HG02759 (cell line): ENCODE results near the gene ATXN10.
"Not testable (repeated sequence)": the region's sequence is repeated elsewhere in the genome, so short reads cannot be mapped to it uniquely, and the experiment has no call there.

ENCODE experiments used
- ATAC-seq: cut with Tn5 transposase; IDR thresholded peaks from one replicate; pipeline ENCODE4 v1.9.1; 2021; ENCODE audit warnings: mild to moderate bottlenecking, moderate library complexity; ENCODE audit not compliant: unreplicated experiment

ATXN10 gene

DNA sequence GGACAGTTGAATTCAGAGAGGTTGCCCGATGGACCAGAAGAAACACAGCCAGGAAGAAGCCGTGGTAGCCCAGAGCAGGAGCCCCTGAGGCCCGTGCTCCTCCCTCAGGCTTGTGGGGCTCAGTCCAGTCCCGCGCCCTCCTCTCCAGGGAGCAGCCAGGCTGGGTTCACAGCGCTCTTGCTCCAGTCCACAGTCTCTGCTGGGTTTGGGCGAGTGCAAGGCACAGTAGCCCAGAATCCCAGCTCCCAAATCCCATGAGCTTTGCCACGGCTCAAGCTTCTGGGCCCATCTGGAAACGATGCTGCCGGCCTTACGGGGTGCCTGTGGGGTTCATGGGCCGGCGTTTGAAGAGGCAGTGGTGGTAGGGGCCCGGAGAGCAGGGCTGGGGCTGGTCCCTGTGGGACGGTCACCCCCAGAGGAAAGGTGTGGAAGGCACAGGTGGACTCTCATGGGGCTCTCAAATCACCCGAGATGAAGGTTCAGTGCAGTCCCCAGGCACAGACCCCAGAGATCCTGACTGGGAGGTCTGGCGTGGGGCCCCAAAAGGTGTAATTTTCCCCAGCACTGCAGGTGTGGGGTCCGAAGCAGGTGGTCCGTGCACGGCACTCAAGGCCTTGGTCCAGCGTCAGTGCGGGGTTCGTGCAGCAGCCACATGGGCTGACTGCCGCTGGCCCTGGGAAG is 30.6 kb upstream of the ATXN10 start:
- no peak for ATAC-seq

DNA sequence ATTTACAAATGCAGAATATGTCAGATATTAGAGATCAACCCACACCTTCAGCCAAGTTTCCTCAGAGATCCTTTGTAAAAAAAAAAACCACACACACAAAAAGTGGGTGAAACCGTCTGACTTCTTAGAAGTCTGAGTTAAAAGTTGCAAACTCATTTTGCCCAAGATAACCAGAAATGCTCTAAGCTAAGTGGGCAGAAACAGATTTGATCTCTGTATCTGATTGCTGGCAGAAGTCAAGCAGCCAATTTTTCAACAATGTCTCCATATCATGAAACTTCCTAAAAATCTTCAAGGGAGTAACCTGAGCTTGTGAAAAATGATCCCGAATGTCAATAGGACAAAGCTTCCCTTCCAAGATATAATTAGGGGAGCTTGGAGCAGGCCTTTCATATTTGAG is 28.6 kb upstream of the ATXN10 start:
- no peak for ATAC-seq

DNA sequence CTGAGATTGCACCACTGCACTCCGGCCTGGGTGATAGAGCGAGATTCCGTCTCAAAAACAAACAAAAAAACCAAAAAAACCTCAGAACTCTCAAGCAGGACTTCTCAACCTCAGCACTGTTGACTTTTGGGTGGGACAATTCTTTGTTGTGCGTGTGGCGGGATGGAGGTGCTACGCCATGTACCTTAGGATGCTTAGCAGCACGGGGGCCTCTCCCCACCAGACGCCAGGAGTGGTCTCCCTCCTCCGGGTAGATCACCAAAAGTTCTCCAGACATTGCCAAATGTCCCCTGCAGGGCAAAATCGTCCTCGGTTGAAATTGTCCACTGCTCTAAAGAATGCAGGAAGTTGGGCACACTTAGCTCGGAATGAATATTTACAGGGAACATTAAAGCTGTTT is 26.9 kb upstream of the ATXN10 start:
- ATAC-seq = no peak

DNA sequence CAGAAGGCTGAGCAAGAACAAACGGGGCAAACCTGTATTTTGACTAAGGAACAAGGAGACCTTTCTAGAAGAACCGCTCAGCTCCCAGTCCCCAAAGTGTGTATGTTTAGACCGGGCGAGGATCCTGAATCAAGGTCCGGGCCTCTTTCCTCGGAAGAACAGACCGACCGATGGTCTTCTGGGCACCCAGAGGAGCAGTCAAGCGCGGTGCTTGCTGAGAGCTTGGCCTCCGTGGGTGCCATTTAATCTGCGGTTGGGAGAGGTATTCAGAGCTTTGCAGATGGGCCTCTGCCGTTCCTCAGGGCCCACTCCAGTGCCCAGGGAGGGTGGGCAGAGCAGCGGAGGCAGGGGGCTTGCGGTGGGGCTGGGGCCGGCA is 26.5 kb upstream of the ATXN10 start:
- no peak for ATAC-seq

DNA sequence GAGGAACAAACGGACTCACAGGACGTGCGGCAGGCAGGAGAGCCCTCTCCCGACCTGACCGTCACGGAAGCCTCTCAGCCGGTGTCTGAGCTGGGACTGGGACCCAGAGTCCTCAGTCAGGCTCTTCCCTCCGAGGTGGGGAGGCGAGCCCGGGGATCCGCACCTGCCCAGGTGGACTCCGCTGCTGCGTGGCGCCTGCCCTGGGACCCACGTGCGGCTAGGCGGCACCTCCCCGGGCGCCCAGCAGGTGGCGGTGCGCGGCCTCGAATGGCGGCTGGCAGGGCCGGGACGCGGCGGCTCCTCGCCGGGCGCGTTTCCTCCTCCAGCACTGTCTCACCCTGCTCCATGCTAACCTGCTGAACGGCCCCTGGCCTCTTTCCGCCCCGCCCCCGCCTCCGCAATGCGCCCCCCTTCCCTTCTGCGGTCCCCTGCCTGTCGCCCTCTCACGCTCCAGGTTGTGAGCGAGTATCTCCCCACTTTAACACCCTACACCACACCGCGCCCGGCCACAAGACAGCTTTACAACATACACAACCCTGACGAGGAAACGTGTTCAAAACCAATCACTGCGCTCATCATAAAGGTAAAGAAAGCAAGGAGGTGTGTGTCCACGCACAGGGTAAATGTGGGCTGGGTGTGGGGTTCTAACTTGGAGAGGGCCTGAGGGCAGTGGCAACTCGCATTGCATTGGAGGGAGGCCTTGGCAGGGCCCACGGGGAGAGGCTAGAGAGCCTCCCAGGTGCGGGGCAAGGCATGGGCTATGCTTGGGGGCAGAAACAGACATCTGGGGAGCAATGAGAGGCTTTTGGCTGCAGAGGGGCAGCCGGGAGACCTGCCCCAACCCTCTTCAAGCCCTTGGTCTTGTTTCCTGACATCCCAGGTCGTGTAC is 25.9 kb upstream of the ATXN10 start:
- peak; percentile 62 for ATAC-seq

DNA sequence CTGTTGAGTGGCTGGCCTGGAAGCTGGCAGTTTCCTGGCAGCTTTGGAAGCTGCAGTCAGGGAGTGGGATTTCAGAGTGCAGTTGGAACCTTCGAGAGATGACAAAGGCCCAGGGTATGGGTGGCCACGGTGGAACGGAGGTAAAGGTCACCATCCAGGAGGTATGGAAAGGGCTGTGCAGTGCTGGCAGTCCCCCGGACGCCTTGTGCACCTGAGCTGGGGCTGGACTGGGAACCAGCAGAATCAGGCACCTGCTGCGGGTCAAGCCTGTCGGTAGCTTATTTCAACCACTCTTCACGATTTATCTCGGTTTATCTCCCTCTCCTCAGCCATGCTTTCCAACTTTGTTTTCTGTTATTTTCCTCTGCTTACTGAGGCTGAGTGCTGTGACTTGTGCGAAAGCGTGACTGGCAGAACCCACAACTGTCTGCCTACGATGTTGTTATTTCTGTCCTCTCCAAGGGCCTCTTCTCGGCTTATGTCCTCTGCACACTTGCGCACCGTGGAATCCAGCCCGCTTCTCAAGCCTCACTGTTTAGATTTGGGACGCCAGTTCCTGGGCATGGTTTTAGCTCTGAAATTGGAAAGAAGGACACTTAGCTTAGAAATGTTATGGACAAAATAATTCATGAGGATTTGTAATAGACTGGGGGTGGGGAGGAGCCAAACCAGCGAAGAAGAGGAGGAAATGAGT is 24.0 kb upstream of the ATXN10 start:
- no peak for ATAC-seq

DNA sequence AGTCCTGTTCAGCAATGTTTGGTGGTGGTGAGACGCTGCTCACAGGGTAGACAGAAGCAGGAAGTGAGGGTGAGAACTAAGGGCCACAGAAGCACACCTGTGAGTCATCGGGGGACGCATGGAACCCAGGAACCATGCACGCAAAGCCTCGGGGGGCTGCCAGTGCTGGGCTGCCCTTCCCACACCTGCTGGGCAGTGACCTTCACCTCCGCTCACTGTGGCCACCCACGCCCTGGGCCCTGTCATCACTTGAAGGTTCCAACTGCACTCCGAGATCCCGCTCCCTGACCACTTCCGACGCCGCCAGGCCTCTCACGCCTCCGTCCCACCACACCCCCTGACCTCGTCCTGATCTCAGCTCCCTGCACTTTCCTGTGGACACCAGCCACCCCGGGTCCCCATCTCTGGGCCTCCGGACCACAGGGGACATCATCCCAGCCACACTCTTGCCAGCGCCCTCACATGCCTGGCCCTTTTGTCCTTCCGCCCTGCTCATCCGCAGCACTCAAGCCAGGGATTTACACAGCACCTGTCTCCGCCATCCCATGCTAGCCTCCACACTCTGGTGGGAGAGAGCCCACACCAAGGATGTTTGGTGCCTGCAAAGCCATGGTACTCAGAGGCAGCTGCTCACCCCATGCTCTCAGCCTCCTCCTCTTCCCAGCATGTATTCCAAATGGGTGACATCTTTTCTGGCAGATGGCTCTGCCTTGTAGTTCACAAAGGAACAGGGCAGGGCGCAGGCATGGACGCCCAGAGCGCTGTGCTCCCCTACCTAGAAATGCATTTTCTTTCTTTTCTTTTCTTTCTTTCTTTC is 23.1 kb upstream of the ATXN10 start:
- ATAC-seq = no peak

DNA sequence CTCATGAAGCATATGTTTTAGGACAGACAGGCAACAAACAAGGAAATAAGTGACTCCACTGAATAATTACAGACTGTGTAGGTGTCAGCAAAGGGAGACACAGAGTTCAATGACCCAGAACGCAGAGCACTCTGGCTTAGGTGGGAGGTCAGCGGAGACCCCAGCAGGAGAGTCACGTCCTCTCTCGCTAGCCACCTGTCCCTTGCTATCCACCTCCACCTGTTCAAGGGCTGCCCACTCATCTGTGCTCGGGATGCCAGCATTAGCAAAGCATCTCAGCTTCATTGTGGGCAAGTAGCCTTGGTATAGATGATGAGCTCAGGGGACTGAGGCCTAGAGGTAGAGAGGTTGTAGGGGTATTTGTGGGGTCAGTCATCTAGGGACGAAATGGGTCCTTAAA is 21.8 kb upstream of the ATXN10 start:
- no peak for ATAC-seq

DNA sequence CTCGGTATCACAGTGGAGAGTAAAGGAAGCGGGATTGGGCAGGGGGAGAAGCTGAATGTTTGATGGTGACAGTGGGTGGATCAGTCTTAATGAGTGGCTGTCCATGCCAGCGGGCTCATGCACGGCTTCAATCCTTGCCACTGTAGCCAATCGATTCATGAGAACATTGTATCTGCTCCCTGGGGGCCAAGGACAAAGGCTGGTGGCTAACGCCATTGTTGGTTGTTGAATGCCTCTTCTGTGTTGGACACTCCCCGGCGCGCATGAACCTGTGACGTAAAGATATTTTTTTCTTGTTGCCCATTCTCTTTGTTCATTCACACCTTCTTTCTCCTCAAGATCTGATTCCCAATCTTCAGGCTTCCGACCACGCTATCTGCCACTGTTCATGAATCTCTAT is 20.9 kb upstream of the ATXN10 start:
- no peak for ATAC-seq

DNA sequence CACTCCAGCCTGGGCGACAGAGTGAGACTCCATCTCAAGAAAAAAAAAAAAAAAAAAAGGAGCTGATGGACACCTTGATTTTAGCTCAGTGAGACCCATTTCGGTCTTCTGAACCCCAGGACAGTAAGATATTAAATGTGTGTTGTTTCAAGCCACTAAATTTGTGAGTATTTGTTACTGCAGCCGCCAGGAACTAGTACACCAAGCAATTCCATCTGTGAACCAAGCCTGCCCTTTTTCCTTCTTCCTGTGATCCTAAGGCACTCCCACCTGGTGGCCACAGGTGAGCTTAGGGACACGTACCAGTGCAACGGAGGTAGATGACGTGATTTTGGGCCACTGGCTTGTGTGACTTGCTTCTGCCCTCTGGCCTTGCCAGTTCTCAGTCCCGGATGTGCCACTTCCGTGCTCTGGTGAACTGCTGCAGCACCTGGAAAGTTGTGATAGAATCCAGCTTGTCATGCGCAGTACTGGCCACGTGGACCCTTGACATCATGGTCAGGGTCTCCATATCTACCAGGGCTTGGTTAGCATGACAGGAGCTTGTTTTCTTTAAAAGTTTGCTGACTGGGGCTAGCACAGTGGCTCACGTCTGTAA is 19.6 kb upstream of the ATXN10 start:
- no peak for ATAC-seq

DNA sequence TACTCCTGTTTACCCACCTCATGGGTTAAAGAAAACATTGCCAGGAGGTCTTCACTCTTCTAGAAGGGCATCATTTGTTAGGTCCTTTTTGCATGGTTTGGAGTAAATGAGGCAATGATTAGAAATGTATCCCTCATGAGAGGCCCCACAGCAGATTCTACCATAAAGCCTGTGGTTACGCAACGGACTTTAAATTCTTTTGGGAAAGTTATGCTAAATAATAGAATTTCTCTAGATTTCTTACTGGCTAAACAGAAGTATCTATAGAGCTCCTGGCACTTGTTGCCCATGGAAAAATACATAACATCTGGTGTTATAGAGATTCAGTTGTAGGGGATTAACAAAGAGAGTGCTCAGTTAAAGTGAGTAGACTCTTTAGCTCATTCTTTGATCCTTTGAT is 15.1 kb upstream of the ATXN10 start:
- ATAC-seq = no peak

DNA sequence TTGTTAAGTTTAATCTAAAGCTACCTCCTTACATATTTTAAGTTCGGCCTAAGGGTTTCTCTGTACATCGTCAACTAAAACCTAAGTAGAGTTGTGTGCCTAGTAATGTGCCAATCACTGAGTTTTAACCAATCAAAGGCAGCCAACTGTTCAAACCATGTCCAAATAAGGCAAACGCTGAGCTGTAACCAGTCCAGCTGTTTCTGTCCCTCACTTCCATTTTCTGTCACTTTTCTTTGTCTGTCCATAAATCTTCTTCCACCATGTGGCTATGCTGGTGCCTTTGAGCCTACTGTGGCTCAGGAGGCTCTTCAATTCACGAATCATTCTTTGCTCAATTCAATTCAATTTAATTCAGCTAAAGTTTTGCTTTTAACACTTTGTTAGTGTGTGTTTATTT is 13.9 kb upstream of the ATXN10 start:
- ATAC-seq = no peak

DNA sequence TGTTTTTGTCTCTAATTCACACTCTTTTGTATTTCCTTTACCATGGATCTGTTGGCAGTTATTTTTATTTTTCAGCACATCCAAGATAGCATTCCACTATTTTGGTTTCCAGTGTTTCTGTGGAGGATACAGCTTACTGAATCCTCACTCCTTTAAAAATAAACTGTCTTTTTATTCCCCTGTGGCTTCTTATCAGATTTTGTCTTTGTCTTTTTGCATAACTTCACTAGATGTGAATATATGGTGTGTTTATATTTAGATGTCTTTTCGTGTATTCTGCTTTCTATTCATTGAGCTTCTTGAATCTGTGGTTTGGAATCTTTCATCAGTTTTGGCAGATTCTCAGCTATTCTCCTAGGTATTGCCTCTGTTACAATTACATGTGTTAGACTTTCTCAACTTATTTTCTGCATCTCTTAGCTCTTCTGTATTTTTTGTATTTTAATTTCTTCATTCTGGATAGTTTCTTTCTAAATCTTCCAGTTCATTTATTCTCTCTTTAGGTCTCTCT is 7.4 kb upstream of the ATXN10 start:
- ATAC-seq = no peak

DNA sequence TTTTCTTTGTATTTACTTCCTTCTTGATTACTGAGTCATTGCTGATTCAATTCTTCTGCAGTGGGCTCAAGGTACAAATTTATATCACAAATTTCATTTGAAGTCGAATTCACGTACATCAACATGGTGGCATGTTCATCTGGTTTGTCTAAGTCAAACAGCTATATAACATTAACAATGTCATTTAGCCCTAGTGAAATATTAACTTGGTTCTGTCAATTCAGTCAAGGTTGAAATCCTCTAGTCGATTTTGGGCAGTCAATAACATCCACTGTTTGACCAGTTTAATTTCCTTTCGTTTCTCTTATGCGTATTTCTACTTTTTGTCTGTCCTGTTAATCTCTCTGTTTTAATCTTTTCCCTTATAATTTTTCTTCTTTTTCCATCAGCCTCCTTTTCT is 4.1 kb upstream of the ATXN10 start:
- ATAC-seq = no peak

DNA sequence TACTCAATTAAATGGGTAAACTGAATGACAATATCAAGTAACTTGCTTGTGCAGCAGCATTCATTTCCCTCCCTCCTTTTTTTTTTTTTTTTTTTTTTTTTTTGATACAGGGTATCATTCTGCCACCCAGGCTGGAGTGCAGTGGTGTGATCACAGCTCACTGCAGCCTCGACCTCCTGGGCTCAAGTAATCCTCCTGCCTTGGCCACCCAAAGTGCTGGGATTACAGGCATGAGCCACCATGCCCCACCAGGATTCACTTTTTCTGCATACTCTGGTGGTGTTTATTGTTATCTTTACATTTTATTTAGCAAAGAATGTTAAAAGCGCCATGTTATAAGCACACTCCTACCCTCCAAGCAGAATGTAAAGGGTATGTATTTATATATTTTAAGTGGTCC is 1.3 kb upstream of the ATXN10 start:
- not testable (repeated sequence) for ATAC-seq

DNA sequence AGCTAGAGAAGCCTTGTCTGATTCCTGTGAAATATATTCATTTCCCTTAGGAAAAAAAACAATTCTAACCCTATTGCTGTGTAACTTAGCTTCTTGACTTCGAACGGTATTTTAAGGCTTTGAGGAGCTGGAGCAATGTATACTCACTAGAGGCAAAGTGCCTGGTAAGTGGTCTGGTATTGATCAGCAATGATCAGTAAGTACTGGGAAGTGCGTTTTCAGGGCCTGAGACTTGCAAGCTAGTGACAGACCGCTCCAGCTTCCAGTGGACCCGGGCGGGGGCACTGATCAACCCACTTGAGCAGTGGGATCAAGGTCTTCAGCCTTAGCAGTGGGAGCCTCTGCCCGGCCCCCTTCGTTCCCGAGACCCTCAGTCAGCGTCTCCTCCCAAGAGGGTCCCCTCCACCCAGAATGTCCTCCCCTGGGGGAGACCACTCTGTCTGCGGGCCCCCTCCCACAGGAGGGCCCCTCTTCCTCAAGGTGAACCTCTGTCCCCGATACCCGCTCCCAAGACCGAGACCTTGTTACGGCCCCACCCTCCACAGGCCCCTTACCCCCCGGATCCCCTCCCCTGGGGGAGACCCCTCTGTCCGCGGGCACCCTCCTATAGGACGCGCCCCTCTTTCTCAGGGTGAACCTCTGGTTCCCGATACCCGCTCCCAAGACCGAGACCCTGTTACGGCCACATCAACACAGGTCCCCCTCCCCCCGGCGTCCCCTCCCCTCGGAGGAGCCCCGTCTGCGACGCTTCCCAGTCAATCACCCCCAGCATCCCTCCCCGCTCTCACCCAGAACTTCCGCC is 452 bp upstream of the ATXN10 start:
- ATAC-seq = no peak

DNA sequence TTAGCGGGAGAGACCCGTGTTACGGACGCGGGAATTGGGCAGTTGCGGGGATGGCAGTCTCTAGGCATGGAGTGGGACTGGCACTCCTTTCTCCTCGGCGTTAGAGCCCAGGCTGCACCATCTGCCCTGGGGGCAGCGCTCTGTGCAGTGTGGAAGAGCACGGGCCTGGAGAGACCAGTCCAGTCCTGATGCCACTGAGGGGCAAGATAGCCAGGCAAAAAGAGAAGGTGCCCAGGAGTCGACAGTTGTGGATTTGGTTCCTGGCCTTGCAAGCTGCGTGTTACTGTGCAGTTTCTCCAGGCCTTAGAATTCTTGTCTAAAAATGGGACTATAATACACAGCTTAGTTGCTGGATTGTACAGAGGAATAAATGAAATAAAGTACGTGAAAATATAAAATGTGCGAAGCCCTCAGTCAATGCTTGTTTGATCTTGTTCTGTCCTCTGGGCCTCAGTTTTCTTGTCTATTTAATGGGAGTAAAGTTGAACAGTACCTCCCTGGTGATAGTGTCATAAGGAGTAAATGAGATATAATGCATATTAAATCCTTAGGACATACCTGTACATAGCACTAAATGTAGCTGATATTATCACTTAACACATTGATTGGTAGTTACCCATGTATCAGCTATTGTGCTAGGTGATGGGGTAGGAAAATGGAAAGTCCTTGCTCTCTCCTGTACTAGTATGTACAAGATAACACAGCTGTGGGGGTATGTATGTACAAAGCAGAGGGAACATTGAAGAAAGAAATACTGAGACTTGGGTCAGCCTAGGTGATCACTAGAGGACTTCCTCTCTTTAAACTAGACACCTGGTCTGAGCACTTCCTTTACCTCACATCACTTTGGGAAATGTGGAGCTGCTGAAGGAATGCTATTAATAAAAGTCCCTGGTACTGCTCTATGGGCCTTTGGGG is 1.2 kb downstream of the ATXN10 start:
- no peak for ATAC-seq

DNA sequence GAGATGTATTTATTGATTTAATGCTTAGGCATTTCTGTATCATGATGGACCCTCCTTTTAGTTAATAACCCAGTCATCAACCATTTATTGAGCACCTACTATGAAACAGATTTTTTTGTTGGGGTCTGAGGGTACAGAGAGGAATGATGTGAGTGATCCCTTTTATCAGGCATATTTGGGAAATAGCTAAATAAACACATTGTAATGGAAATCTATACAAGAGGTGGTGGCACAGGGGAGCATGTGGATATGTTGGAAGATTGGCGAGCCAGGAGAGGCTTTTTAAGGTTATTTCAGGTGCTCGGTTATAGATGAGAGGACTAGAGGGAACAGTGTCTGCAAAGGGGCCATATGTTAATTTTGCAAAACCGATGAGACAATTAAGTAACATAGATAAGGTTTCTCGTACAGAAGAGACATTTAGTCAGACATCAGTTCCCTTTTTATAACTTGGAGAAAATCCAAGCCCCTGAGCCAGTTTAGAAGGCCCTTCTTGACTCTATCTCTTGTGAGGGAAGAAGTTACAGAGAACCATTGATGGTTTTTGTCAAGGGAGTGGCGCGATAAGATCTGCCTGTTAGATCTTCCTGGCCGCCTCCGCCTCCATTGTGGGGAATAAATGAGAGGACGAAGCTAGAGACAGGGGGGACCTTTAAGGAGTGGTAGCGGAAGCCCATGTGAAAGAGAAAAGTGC is 2.0 kb downstream of the ATXN10 start:
- ATAC-seq = no peak
